ENCODE results near the gene ITGB4. TPM values are rescaled to one million over a fixed set of nuclear protein-coding genes. Genes with fewer than 3 reads are reported as not detected.

ITGB4 gene
- total RNA-seq, 4 donors from 2014 or later, result 211 to 335 (median 233) TPM

DNA sequence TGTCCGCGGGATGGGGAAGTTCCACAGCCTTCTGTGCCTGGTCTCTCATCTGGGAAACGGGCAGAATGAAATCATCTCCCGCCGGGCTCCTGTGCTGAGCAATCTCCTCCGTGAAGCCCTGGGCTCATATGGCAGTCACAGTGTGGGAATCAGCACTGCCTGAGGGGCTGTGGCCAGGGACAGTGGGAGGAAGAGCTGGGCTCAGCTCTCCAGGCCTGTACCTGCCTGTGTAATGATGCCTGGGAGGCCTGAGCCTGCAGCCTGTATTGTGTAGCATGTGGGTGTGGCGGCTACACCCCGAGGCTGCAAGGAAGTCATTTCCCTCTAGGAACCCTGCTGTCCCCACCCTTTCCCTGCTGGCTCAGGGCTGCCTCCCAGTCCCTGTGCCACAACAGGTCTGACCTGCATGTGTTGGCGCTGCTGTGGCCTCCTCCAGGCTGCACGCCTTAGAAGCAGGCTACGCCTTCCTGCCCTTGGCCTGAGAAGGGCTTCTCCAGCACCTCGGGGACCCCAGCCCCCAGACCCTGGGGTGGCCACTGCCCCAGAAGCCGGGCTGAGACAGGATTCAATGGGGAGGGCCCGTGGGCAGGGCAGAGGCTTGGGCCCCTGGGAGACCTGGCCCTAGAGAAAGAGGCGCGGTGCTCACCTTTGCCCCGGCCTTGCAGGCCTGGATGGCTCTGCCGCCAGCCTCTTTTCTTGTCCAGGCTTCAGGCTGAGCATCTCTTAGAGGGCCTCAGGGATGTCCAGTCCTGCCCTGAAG lies 2.1 kb downstream of the ITGB4 start:
- peaks cover 0 to 26% of the 10 kb centered on the region in 2 donors for H3K27me3 ChIP-seq
- TF ChIP-seq POLR2A (IDR thresholded peaks at IDR 0.05) (no peak), EP300 (IDR thresholded peaks at IDR 0.05) (peak in 1 of 2 donors; percentile 44), CTCF (IDR thresholded peaks at IDR 0.05) (no peak)
- peaks cover 0 to 46% (median 3%) of the 10 kb centered on the region in 3 donors for H3K36me3 ChIP-seq
- 36 to 49% methylated on average over 5 to 11 of the region's 18 CpGs for WGBS, 2 donors
- peaks cover 0 to 63% (median 23%) of the 10 kb centered on the region in 4 donors for H3K4me1 ChIP-seq
- H3K4me3 ChIP-seq, result peak overlapping the region; percentile 57 to 84 (median 74)
- no peak for DNase-seq (ENCODE audit: low spot score in 2 of 2)
- H3K27ac ChIP-seq, result peak overlapping the region; percentile 89 to 98 (median 95)
- no peaks in the 10 kb centered on the region for H3K9me3 ChIP-seq

- Histone ChIP-seq H3K4me1 (peaks cover 0 to 60% (median 21%) of the 10 kb centered on the region in 4 donors), H3K27me3 (peaks cover 0 to 26% of the 10 kb centered on the region in 2 donors), H3K4me3 (peak overlapping the region in 3 of 4 donors; percentile 57 to 84 (median 74)), H3K36me3 (peaks cover 3 to 56% (median 3%) of the 10 kb centered on the region in 3 donors), H3K27ac (peak overlapping the region; percentile 89 to 98 (median 95)), H3K9me3 (no peaks in the 10 kb centered on the region)
- TF ChIP-seq POLR2A (IDR thresholded peaks at IDR 0.05), result no peak
- TF ChIP-seq CTCF (IDR thresholded peaks at IDR 0.05), result no peak
- peak in 1 of 2 donors; percentile 20 for TF ChIP-seq EP300 (IDR thresholded peaks at IDR 0.05)
- DNase-seq (ENCODE audit: low spot score in 2 of 2), result no peak
- WGBS, 2 donors, result 53 to 55% methylated on average over 16 to 18 of the region's 23 CpGs
These were observed 3.1 kb downstream of the ITGB4 start for GRCh38 chr17:75724016-75725003.

GRCh38 chr17:75725504-75725903 lies 4.2 kb downstream of the ITGB4 start:
- Histone ChIP-seq H3K9me3 (no peaks in the 10 kb centered on the region), H3K27ac (peak overlapping the region in 2 of 4 donors; percentile 95 to 98), H3K36me3 (peaks cover 5 to 68% (median 9%) of the 10 kb centered on the region in 3 donors), H3K27me3 (peaks cover 0 to 23% of the 10 kb centered on the region in 2 donors), H3K4me1 (peaks cover 0 to 48% (median 15%) of the 10 kb centered on the region in 4 donors), H3K4me3 (no peak overlapping the region)
- 90 to 93% methylated on average over 7 of the region's 7 CpGs for WGBS, 2 donors
- no peak for DNase-seq (ENCODE audit: low spot score in 2 of 2)
- TF ChIP-seq CTCF (IDR thresholded peaks at IDR 0.05) (no peak), POLR2A (IDR thresholded peaks at IDR 0.05) (no peak), EP300 (IDR thresholded peaks at IDR 0.05) (no peak)

GRCh38 chr17:75727391-75727790 lies 6.1 kb downstream of the ITGB4 start:
- no peaks in the 10 kb centered on the region for H3K9me3 ChIP-seq
- peaks cover 0 to 34% (median 13%) of the 10 kb centered on the region in 4 donors for H3K4me1 ChIP-seq
- no peak overlapping the region for H3K4me3 ChIP-seq
- H3K36me3 ChIP-seq, result peaks cover 5 to 87% (median 14%) of the 10 kb centered on the region in 3 donors
- DNase-seq (ENCODE audit: low spot score in 2 of 2), result no peak
- TF ChIP-seq EP300 (IDR thresholded peaks at IDR 0.05), result no peak
- no peak for TF ChIP-seq CTCF (IDR thresholded peaks at IDR 0.05)
- no peak for TF ChIP-seq POLR2A (IDR thresholded peaks at IDR 0.05)
- 93 to 95% methylated on average over 8 to 11 of the region's 18 CpGs for WGBS, 2 donors
- H3K27ac ChIP-seq, result peak overlapping the region in 2 of 4 donors; percentile 4 to 98
- peaks cover 0 to 8% of the 10 kb centered on the region in 2 donors for H3K27me3 ChIP-seq

Measured in tibial nerve (tissue), 4 donors.